C4-2B (cell line): ENCODE measurements around the gene IRX5.

Source experiments
- ZFX ChIP-seq: fragments of 450-650 bp; IDR thresholded peaks from 2 replicates; pipeline ENCODE4 v1.6.1; 2017
- TF ChIP-seq, protein P1 (sequence below): fragments of 450-650 bp; conservative IDR thresholded peaks from 2 replicates; pipeline ENCODE4 v1.5.1; 2017; ENCODE audit warnings: mild to moderate bottlenecking

GRCh38 chr16:54935266-54935968, 4.8 kb downstream of the IRX5 start:
- TF ChIP-seq, protein P1, sequence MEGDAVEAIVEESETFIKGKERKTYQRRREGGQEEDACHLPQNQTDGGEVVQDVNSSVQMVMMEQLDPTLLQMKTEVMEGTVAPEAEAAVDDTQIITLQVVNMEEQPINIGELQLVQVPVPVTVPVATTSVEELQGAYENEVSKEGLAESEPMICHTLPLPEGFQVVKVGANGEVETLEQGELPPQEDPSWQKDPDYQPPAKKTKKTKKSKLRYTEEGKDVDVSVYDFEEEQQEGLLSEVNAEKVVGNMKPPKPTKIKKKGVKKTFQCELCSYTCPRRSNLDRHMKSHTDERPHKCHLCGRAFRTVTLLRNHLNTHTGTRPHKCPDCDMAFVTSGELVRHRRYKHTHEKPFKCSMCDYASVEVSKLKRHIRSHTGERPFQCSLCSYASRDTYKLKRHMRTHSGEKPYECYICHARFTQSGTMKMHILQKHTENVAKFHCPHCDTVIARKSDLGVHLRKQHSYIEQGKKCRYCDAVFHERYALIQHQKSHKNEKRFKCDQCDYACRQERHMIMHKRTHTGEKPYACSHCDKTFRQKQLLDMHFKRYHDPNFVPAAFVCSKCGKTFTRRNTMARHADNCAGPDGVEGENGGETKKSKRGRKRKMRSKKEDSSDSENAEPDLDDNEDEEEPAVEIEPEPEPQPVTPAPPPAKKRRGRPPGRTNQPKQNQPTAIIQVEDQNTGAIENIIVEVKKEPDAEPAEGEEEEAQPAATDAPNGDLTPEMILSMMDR = no peak
- TF ChIP-seq ZFX = no peak
